ENCODE data around the gene HGS.

Gene HGS

GRCh38 chr17:81740395-81740961 is 56.7 kb downstream of the HGS start:
- TF ChIP-seq POLR2AphosphoS5 (IDR thresholded peaks at IDR 0.05; ENCODE audit: low read depth) (no peak), SPI1 (IDR thresholded peaks at IDR 0.05; ENCODE audit: borderline replicate concordance, low read depth) (no peak), CTCF (IDR thresholded peaks at IDR 0.05; ENCODE audit: insufficient read depth, low read length) (no peak), GABPA (IDR thresholded peaks at IDR 0.05; ENCODE audit: low read depth) (no peak), REST (IDR thresholded peaks at IDR 0.05; ENCODE audit: insufficient replicate concordance, low read depth) (no peak)
- Histone ChIP-seq H3K4me3 (replicated peaks; ENCODE audit: insufficient read depth, low read length) (no peak overlapping the region), H3K27ac (replicated peaks) (no peak overlapping the region), H3K27me3 (ENCODE audit: insufficient read depth, poor library complexity, severe bottlenecking) (no peaks in the 10 kb centered on the region)
- no peak for DNase-seq (ENCODE audit: low read depth in 1 of 2, low spot score in 1 of 2)

- Histone ChIP-seq H3K27me3 (ENCODE audit: insufficient read depth, poor library complexity, severe bottlenecking) (no peaks in the 10 kb centered on the region), H3K27ac (replicated peaks) (no peak overlapping the region), H3K4me3 (replicated peaks; ENCODE audit: insufficient read depth, low read length) (no peak overlapping the region)
- TF ChIP-seq SPI1 (IDR thresholded peaks at IDR 0.05; ENCODE audit: borderline replicate concordance, low read depth) (no peak), CTCF (IDR thresholded peaks at IDR 0.05; ENCODE audit: insufficient read depth, low read length) (no peak), GABPA (IDR thresholded peaks at IDR 0.05; ENCODE audit: low read depth) (no peak), POLR2AphosphoS5 (IDR thresholded peaks at IDR 0.05; ENCODE audit: low read depth) (no peak), REST (IDR thresholded peaks at IDR 0.05; ENCODE audit: insufficient replicate concordance, low read depth) (no peak)
- no peak for DNase-seq (ENCODE audit: low read depth in 1 of 2, low spot score in 1 of 2)
Observed at GRCh38 chr17:81741049-81741593, 57.3 kb downstream of the HGS start.

GRCh38 chr17:81741594-81742452 is 58.0 kb downstream of the HGS start:
- no peaks in the 10 kb centered on the region for H3K27me3 ChIP-seq (ENCODE audit: insufficient read depth, poor library complexity, severe bottlenecking)
- no peak overlapping the region for H3K4me3 ChIP-seq (replicated peaks; ENCODE audit: insufficient read depth, low read length)
- TF ChIP-seq REST (IDR thresholded peaks at IDR 0.05; ENCODE audit: insufficient replicate concordance, low read depth): no peak
- no peak for TF ChIP-seq POLR2AphosphoS5 (IDR thresholded peaks at IDR 0.05; ENCODE audit: low read depth)
- TF ChIP-seq GABPA (IDR thresholded peaks at IDR 0.05; ENCODE audit: low read depth): no peak
- no peak for TF ChIP-seq CTCF (IDR thresholded peaks at IDR 0.05; ENCODE audit: insufficient read depth, low read length)
- TF ChIP-seq SPI1 (IDR thresholded peaks at IDR 0.05; ENCODE audit: borderline replicate concordance, low read depth): no peak
- no peak for DNase-seq (ENCODE audit: low read depth in 1 of 2, low spot score in 1 of 2)
- no peak overlapping the region for H3K27ac ChIP-seq (replicated peaks)
